Amniotic epithelial cell (primary cell): ENCODE results near the gene POU3F3.

Source experiments
- DNase-seq: peaks from one replicate; pipeline ENCODE4 v3.0.0-alpha.2; 2010; ENCODE audit warnings: low read depth

POU3F3 gene

DNA sequence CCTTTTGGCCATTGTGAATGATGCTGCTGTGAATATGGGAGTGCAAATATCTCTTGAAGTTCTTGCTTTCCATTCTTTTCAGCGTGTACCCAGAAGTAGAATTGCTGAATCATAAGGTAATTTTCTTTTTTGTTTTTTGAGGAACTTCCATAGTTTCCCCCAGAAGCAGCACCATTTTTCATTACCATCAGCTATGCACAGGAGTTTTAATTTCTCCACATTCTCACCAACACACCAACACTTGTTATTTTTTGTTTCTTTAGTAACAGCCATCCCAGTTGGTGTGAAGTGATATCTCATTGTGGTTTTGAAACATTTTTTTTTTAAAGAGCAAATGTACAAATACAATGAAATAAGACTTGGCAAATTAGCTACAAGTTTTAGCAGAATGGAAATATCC lies 21.3 kb downstream of the POU3F3 start:
- no peak for DNase-seq

DNA sequence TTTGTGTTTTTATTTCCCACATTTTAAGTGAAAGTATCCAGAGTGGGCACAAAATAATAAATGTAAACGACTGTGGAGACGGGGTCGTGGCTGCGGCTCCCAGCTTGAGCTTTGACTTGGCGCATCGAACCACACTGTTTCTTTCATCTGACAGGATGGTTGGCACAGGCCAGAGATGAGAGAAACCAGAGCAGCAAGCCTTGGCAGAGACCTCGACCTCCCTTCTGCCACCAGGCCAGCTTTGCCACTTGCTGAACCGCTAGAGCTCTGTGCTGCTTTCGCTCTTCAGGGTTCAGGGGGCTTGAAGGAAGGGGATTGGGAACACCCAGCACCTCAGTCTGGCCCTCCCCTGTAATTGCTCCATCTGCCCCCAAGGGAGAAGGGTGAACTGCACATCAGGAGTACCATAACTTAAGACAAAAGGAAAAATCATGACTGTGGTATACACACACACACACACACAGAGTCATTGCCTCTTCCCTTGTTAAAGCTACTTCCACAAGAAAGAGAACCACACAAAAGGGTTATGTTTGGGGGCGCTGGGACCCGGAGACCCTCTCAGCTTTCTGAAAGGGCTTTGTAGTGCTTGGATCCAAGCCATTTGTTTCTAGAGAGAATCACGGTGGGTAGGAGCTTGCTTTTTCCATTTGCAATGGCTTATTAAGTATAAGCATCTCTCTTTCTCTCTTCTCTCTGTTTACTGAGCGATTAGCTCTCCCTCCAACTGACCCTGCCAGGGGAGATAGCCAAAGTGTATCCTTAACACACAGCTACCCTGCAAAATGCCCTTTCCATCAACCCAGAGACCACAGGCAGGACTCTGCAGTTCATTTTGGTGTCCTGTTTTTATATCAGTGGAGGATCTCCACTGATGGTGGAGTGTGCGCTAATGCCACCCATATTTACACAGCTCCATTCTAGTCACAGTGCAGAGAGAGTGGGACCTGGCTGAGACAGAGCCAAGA lies 23.0 kb downstream of the POU3F3 start:
- no peak for DNase-seq

DNA sequence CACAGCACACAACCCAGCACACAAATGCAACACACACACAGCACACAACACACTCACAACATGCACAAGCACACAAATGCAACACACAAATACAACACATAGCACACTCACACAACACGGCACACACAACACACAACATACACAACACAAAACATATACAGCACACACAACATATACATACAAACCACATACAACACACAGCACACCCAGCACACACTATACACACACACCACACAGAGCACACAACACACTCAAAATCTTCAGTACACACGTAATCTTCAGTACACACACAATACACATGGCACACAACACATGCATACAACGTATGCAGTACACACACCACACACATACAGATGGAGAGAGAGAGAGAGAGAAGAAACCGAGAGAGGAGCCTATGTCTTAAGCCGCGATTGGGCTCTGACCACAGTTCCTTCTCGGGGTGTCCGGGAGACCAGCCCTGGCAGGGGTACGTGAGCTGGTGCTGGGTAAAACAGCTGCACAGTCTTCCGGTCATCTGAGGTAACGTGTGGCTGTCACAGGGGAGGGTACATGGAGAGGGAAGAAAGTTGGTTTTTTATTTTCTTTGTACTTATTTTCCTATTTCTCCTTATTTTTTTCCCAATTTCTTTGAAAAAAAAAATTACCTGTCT lies 25.1 kb downstream of the POU3F3 start:
- DNase-seq, result no peak

DNA sequence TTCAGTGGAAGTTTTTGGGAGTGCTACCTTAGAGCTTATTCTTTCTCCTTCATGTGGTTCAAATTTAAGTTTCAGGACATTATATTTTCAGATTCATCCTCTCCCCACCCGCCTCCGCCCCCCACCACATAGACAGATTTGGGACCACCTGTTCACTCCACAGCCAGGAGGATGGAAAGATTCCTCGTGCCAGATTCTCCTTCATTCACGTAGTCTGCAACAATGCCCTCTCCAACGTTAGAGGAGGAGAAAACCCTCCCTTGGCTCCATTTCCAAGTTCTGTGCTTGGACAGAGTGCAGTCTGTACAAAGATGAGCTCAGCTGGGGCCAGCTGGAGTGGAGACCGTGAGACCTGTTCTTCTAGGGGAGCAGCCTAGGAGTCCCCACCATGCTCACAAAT lies 26.2 kb downstream of the POU3F3 start:
- no peak for DNase-seq

DNA sequence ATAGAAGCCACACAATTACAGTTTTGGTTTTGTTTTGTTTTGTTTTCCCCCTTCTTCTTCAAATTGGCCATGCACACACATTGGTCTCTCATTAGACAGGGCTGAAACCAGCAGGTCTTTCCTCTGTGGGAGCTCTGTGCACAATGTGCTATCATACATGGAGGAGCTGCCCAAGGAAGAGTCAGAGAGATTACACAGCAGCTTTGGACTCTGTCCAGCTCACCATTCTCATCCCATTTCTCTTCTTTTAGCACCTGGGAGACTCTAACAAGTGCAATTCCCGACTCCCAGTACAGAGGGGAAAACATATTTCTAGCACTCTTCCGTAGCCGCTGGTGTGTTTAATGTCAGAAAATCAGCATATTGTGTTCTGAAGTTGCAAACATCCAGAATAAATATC lies 29.4 kb downstream of the POU3F3 start:
- no peak for DNase-seq

DNA sequence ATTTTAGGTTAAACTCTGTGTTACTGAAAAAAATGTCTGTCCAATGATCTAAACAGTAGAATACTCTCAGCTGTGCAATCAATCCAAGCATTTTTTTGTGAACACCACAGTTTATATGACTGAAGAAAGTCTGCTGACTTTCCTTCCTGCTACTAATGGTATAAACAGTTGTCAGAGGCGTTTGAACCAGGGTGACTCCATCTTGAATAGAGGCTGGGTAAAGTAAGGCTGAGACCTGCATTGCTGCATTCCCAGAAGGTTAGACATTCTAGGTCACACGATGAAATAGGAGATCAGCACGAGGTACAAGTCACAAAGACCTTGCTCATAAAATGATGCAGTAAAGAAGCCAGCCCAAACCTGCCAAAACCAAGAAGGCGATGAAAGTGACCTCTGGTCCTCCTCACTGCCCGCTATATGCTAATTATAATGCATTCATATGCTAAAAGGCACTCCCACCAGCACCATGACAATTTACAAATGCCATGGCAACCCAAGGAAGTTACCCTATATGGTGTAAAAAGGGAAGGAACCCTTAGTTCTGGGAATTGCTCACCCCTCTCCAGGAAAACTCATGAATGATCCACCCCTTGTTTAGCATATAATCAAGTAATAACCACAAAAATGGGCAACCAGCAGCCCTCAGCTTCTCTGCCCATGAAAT lies 31.3 kb downstream of the POU3F3 start:
- DNase-seq, result no peak

DNA sequence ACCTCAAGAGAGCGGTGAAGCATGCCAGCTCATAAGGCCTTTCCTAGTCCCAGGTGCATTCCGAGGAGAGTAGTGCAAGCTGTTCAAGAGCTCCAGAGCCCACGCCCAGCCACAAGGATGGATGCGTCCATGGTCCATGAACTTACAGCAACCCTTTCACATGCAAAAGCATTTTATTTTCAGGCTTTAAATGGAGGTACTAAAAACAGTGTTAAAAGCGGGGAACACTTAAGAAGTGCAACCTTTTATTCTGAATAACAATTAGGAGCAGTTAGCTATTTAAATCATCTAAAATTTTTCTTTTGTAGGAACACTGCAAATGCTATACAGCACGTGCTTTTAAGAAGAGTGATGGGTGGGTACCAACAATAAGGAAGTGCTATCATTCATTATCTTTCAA lies 33.8 kb downstream of the POU3F3 start:
- DNase-seq, result no peak

DNA sequence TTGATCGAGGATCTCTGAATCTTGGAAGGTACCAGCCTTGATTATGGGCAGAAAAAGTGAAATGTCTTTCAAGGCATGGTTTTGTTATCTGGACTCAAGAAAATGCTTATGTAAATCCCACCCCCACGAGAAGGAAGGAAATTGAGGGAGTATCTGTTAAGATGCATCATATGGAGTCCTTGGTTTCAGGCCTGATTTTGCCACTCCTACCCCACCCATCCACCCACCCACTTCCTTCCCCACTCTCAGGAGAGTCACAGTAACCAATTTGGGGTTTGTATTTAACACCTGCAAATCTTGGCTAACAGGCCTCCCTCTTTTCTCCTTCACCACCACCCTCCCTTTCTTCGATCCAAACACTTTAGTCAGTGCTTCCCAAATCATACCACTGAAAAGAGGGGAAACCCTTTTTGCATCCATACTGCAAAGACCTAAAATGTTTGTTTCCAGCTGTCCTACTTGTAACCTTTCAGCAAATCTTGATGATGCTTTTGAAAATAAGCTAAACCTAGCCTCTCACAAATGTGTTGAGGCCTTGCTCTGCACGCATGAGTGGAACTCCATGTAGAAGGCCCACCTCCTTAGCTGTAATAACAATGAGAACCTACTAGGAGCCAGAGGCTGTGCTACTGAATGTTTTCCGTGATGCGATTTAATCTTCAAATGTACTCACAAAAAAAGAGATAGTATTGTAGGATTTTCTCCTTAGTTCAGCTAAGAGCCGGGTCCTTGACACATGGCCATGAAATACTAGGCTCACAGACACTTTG lies 34.8 kb downstream of the POU3F3 start:
- no peak for DNase-seq

DNA sequence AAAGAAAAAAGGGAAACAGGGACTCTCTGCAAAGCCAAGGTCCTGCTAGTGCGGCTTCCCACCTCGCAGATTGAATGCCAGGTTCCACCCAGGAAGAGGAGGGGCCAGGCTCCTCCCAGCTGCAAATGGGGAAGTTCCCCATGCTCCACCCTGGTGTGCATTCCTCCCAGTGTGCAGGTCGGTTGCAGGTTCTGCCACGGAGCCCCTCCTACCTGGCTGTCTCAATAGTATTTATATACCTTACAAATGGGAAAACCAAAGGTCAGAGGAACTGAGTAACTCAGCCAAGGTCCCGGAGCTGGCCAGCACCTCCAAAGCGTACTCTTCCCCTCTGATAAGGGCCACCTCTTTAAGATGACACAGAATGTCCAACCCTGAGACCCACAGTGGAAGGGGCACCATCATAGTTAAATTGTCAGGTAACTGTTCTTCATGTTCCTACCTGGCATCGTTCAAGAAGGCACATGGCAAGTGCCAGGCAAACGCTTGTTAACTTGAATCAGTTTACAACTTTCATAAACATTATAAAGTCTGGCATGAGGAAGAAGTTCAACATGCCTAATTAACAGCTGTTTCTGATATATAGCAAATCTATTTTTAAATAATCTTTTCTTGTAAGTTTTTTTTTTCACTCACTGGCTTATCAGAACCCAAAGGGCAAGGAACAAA lies 35.5 kb downstream of the POU3F3 start:
- no peak for DNase-seq

DNA sequence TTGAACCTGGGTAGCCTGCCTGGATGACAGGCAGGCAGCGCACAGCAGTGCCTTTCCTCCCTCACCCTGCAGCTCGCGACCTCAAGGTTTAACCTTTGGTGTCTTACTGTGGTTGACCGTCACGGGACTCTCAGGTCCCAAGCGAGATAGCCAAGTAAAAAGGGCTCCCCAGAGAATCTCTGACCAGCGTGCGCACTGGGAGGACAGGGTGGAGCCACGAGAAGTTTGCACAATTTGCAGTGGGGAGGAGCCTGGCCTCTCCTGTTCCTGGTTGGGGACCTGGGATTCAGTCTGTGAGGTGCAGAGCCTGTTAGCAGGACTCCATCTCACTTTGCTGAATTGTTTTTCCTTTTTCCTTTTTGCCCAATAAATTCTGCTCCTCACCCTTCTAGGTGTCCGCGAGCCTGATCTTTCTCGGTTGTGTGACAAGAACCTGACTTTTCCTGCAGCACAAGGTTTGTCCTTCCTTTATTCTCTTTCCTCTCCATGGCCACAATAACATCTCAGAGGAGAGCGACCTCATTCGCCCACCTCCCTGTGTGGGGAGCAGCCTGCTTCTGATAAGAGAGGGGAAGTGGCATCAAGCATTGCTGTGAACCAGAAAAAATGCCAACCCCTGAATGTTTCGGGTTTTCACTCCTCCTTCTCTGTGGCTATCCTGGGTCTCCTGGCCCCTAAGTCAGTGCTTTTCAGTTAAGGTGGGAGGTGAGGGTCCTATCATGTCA lies 36.2 kb downstream of the POU3F3 start:
- DNase-seq, result no peak

DNA sequence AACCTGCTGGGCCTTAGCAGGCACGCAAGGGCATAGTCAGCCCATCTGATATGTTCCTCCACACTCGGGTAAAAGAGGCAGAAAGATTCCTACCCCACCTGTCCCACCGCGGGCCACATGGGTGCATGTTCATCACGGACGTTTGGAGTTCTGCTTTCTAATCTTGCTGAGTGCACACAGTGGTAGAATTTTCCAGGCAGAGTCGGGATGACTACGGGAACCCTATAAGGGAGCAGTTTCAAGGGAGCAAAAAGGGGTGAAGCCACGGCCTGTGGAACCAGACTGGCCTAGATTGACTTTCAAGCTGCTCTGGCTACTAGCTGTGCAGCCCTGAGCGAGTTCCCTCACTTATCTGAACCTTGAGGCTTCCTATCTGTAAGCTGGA lies 36.8 kb downstream of the POU3F3 start:
- DNase-seq, result no peak

GRCh38 chr2:104891145-104891544 lies 37.2 kb downstream of the POU3F3 start:
- DNase-seq, result no peak

DNA sequence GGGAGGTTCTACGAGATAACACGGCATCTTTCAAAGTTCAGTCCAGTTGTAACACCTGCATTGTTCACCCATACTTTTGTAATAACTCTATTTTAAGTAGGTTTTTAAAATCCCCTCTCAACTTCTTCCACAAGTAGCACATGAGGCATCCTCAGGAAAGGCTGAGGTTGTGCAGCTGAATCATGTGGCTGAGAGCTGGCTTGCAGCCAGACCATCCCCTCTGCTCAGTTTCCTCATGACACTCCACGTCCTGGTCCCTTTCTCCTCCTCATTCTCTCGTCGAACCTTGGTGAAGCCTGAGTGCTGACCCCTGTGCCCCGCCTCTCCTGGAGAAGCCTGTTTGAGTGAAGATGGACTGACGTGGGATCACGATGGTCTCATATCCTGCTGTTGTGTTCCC lies 42.5 kb downstream of the POU3F3 start:
- no peak for DNase-seq

GRCh38 chr2:104897515-104898184 lies 43.7 kb downstream of the POU3F3 start:
- DNase-seq, result peak; percentile 23

DNA sequence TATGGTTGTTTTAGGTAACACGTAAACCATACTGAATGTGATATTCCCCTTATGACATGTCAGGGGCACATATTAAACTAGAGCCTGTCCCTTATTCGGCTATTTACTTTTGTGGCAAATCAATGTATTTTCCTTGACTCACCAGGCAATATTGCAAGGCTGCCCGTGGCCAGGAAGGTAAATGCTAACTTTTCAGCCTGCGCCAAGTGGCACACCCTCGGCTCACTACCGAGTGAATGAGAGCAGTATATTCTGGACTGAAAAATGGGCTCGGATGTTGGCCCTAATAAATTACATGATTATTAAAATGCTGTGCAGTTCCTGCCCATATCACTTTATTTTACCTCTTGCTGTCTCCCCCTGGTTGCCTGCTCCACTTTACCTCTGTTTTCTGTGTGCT lies 46.7 kb downstream of the POU3F3 start:
- no peak for DNase-seq

DNA sequence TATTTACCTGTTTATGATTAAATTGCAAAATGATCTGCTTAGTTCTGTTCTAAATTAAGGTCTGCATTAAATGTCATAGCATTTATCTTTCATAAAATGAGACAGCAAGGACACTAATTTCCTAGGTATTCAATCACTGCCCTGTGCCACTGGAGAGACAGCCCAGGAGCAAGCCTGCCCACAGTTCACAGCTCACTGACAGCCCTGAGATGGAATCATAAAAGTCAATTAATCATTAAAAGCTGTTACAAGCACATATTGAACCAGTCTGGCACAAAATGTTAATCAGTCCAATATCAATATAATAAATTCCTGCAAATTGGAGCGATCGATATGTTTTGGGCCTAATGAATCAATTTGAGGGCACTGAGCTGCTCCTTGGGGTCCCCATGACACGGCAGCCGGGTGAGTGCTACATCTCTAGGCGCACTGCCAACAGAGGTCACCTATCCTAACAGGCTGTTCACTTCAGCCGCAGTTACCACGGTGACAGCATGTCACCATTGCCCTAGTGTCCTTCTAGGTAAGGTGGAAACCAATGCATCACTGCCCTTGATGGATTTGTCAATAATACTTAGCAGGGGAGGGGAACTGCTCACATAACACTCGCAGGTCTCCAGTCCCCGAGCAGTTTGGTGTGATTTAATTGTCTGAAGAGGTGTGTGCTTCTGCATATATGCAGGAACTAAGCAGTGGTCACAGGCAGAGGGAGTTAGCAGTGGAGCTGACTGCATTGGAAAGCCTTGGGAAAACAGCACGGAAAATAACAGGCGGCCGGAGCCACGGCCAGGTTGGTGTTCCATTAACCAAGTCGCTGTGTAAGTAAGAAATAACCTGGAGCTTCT lies 47.3 kb downstream of the POU3F3 start:
- DNase-seq, result no peak

- DNase-seq, result no peak
These were observed 48.4 kb downstream of the POU3F3 start for GRCh38 chr2:104902317-104902716.
